ENCODE results near the gene UBC.

- TF ChIP-seq CTCF (IDR thresholded peaks at IDR 0.05), result no peak
- TF ChIP-seq EZH2 (IDR thresholded peaks at IDR 0.05; ENCODE audit: borderline replicate concordance, insufficient read depth, low read depth, low read length, poor library complexity, severe bottlenecking), result no peak
Observed at GRCh38 chr12:124930586-124930985, 16.1 kb upstream of the UBC start.
